ENCODE results near the gene ADGRE1.

- TF ChIP-seq POLR2AphosphoS5 (IDR thresholded peaks at IDR 0.05; ENCODE audit: low read depth) (no peak), CTCF (conservative IDR thresholded peaks at IDR 0.05; ENCODE audit: low read depth in 2 of 2) (no peak), EZH2 (IDR thresholded peaks at IDR 0.05; ENCODE audit: low read depth, unreplicated experiment) (no peak), NANOG (IDR thresholded peaks at IDR 0.05; ENCODE audit: borderline replicate concordance) (no peak), REST (IDR thresholded peaks at IDR 0.05; ENCODE audit: unreplicated experiment) (no peak), STAT1 (IDR thresholded peaks at IDR 0.05; ENCODE audit: unreplicated experiment) (no peak), ETS1 (IDR thresholded peaks at IDR 0.05) (no peak)
Measured at GRCh38 chr19:6865849-6866248, 21.5 kb upstream of the ADGRE1 start.

Measured in GM23338 (cell line).